ENCODE measurements around the gene UBE2E2.

UBE2E2 gene

DNA sequence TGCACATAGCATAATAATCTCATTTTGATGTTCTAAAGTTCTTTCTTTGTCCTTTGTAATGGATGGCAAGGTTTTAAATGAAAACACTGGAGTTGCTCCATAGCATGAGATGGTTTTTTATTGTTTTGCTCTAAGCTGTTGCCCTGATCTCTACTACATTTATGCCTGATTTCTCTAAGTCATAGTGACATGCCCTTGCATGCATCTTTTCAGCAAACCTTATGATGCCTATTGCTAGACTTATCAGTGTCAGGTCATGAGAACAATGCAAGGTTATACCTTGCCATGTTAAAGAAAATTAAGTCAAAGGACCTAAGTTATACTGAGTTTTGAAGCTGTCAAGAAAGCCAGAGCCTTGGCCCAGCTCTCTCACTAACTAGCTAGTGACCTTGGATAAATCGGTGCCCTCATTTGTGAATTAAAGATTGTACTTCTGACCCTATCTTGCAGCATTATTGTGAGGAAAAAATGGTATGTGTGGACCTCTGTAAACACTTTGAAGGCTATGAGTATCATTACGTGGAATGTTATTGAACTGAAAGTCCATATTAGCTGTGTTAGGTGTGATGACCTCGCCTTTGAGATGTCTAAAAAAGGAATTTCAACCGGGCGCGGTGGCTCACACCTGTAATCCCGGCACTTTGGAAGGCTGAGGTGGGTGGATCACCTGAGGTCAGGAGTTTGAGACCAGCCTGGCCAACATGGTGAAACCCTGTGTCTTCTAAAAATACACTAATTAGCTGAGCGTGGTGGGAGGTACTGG, 346.2 kb downstream of the UBE2E2 start:
- H3K4me1 ChIP-seq (ENCODE audit: control insufficient read depth in 1 of 2, insufficient read depth in 2 of 2, low read length in 2 of 2) = peaks cover 0 to 7% of the 10 kb centered on the region in 2 donors
- H3K9me3 ChIP-seq (ENCODE audit: control insufficient read depth in 1 of 2, low read length in 2 of 2) = no peaks in the 10 kb centered on the region
- H3K4me3 ChIP-seq (ENCODE audit: low read depth in 1 of 2, low read length in 2 of 2) = no peak overlapping the region
- no peaks in the 10 kb centered on the region for H3K36me3 ChIP-seq (ENCODE audit: control insufficient read depth in 1 of 2, insufficient read depth in 2 of 2, low read length in 2 of 2)
- no peaks in the 10 kb centered on the region for H3K27me3 ChIP-seq (ENCODE audit: low read depth, low read length)
- H3K27ac ChIP-seq (ENCODE audit: low read length) = no peak overlapping the region

DNA sequence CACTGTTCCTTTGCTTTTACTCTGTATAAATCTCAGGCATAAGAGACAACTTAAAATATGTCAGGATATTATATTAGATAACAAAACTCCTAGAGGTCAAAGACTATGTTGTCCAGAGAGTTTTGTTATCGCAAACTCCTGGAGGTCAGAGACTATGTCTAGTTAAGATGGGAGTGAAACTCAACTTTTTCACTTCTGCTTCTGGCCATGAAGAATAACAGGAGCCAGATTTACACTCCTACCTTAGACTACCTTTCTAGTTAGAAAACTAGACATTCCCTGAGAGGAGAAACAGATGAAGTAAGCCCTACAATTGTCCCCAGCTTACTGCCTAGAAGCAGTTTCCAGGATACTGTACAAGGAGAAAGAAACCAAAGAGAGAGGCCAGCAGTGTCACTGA, 347.3 kb downstream of the UBE2E2 start:
- no peaks in the 10 kb centered on the region for H3K36me3 ChIP-seq (ENCODE audit: control insufficient read depth in 1 of 2, insufficient read depth in 2 of 2, low read length in 2 of 2)
- H3K4me3 ChIP-seq (ENCODE audit: low read depth in 1 of 2, low read length in 2 of 2) = no peak overlapping the region
- no peak overlapping the region for H3K27ac ChIP-seq (ENCODE audit: low read length)
- peaks cover 0 to 7% of the 10 kb centered on the region in 2 donors for H3K4me1 ChIP-seq (ENCODE audit: control insufficient read depth in 1 of 2, insufficient read depth in 2 of 2, low read length in 2 of 2)
- H3K9me3 ChIP-seq (ENCODE audit: control insufficient read depth in 1 of 2, low read length in 2 of 2) = no peaks in the 10 kb centered on the region
- no peaks in the 10 kb centered on the region for H3K27me3 ChIP-seq (ENCODE audit: low read depth, low read length)

DNA sequence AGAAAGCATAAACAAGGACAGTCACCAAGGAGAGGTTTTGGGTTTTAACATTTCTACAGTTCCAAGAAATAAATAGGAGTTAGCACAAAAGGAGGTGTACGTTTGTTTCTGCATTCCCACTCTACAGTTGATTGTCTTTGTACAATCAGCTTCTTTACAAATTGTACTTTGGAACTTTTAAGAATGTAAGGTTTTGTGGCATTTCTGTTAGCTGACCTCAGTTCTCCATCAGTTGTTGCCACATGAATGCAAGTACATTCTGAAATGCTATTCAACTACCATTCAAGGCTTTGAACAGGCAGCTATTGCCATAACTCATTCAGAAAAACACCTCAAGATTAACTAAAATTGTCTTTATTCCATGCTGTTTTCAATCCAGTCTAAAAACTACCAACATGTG, 349.4 kb downstream of the UBE2E2 start:
- Histone ChIP-seq H3K27ac (ENCODE audit: low read length) (no peak overlapping the region), H3K36me3 (ENCODE audit: control insufficient read depth in 1 of 2, insufficient read depth in 2 of 2, low read length in 2 of 2) (no peaks in the 10 kb centered on the region), H3K27me3 (ENCODE audit: low read depth, low read length) (no peaks in the 10 kb centered on the region), H3K4me3 (ENCODE audit: low read depth in 1 of 2, low read length in 2 of 2) (no peak overlapping the region), H3K4me1 (ENCODE audit: control insufficient read depth in 1 of 2, insufficient read depth in 2 of 2, low read length in 2 of 2) (peaks cover 0 to 7% of the 10 kb centered on the region in 2 donors), H3K9me3 (ENCODE audit: control insufficient read depth in 1 of 2, low read length in 2 of 2) (no peaks in the 10 kb centered on the region)

DNA sequence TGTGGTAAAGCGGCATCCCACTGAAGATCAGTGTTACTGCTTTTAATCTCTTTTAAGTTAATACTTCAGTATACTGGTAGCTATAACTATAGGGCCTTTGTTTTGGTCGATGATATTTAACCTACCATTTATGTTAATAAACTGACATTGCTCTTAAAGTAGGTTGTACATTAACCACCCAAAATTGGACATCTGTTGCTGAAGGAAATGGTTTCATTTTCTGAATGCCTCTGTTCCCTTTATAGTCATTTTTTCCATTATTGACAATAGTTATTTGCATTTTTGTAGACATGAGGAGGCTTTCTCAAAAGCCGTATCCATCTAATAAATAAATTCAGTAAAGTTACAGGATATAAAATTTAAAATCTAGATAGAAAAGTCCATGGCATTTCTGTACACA, 350.2 kb downstream of the UBE2E2 start:
- Histone ChIP-seq H3K27ac (ENCODE audit: low read length) (no peak overlapping the region), H3K36me3 (ENCODE audit: control insufficient read depth in 1 of 2, insufficient read depth in 2 of 2, low read length in 2 of 2) (no peaks in the 10 kb centered on the region), H3K4me3 (ENCODE audit: low read depth in 1 of 2, low read length in 2 of 2) (no peak overlapping the region), H3K27me3 (ENCODE audit: low read depth, low read length) (no peaks in the 10 kb centered on the region), H3K9me3 (ENCODE audit: control insufficient read depth in 1 of 2, low read length in 2 of 2) (no peaks in the 10 kb centered on the region), H3K4me1 (ENCODE audit: control insufficient read depth in 1 of 2, insufficient read depth in 2 of 2, low read length in 2 of 2) (peaks cover 0 to 7% of the 10 kb centered on the region in 2 donors)

DNA sequence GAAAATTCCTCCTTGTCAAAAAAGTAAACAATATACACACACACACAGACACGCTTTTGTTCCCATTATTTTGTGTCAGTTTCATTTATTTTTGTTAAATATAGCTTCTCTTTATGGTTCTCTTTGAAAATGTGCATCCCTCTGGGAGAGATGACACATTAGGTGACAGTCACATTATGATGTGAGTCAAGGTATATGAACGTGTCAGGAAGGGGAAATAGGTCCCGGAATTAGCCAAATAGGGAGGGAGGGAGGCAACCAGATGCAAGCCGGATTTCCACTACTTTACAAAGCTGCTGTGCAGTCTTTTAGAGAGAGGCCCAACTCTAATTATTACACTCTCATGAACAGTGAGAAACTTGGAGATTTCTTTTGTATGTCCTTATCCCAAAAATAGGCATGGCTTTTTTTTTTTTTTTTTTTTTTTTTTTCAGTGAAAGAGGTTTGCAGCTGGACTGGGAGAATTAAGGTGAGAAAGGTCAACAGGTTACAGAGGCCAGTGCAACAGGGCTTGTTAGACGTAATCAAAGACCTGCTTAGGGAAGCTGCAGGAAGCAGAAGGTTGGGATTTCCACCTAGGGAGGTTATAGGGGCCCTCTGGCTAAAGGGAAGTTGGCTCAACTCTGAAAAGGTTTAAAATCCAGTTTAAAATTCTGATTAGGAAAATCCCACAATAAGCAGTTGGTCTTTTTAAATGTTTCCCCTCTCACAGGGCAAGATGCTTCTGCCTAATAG, 362.1 kb downstream of the UBE2E2 start:
- Histone ChIP-seq H3K9me3 (ENCODE audit: control insufficient read depth in 1 of 2, low read length in 2 of 2) (no peaks in the 10 kb centered on the region), H3K4me3 (ENCODE audit: low read depth in 1 of 2, low read length in 2 of 2) (no peak overlapping the region), H3K4me1 (ENCODE audit: control insufficient read depth in 1 of 2, insufficient read depth in 2 of 2, low read length in 2 of 2) (no peaks in the 10 kb centered on the region), H3K36me3 (ENCODE audit: control insufficient read depth in 1 of 2, insufficient read depth in 2 of 2, low read length in 2 of 2) (no peaks in the 10 kb centered on the region), H3K27me3 (ENCODE audit: low read depth, low read length) (no peaks in the 10 kb centered on the region), H3K27ac (ENCODE audit: low read length) (no peak overlapping the region)

DNA sequence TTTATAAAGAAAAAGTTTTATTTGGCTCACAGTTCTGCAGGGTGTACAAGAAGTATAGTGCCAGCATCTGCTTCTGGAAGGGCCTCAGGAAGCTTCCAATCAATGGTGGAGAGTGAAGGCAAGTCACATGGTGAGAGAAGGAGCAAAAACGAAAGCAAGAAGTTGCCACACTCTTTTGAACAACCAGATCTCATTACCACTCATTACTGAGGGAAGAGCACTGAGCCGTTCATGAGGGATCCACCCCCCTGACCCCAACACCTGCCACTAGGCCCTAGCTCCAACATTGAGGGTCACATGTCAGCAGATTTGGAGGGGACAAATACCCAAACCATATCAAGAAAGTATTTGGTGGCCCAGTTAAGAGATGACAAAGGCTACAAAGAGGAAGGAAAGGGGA, 363.4 kb downstream of the UBE2E2 start:
- Histone ChIP-seq H3K4me3 (ENCODE audit: low read depth in 1 of 2, low read length in 2 of 2) (no peak overlapping the region), H3K36me3 (ENCODE audit: control insufficient read depth in 1 of 2, insufficient read depth in 2 of 2, low read length in 2 of 2) (no peaks in the 10 kb centered on the region), H3K27me3 (ENCODE audit: low read depth, low read length) (no peaks in the 10 kb centered on the region), H3K4me1 (ENCODE audit: control insufficient read depth in 1 of 2, insufficient read depth in 2 of 2, low read length in 2 of 2) (no peaks in the 10 kb centered on the region), H3K9me3 (ENCODE audit: control insufficient read depth in 1 of 2, low read length in 2 of 2) (no peaks in the 10 kb centered on the region), H3K27ac (ENCODE audit: low read length) (no peak overlapping the region)

DNA sequence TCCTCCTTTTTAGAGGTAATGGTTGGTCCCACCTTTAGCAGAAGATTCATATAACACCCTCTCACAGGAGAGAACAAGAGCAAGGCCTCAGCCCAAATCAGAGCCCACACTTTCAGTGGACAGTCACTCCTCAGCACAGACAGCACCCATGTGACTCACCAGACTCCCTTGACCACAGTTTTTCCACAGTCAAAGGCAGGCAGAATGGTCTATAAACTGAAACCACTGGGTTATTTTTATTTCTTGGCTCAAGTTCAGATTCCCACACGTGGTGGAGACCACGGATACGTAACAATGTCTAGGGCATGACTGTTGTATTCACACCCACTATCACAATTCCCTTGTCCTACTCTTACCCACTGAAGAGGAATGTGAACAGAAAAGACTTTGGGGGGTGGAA, 364.8 kb downstream of the UBE2E2 start:
- no peaks in the 10 kb centered on the region for H3K27me3 ChIP-seq (ENCODE audit: low read depth, low read length)
- no peaks in the 10 kb centered on the region for H3K9me3 ChIP-seq (ENCODE audit: control insufficient read depth in 1 of 2, low read length in 2 of 2)
- no peaks in the 10 kb centered on the region for H3K4me1 ChIP-seq (ENCODE audit: control insufficient read depth in 1 of 2, insufficient read depth in 2 of 2, low read length in 2 of 2)
- no peaks in the 10 kb centered on the region for H3K36me3 ChIP-seq (ENCODE audit: control insufficient read depth in 1 of 2, insufficient read depth in 2 of 2, low read length in 2 of 2)
- H3K27ac ChIP-seq (ENCODE audit: low read length) = no peak overlapping the region
- H3K4me3 ChIP-seq (ENCODE audit: low read depth in 1 of 2, low read length in 2 of 2) = no peak overlapping the region

DNA sequence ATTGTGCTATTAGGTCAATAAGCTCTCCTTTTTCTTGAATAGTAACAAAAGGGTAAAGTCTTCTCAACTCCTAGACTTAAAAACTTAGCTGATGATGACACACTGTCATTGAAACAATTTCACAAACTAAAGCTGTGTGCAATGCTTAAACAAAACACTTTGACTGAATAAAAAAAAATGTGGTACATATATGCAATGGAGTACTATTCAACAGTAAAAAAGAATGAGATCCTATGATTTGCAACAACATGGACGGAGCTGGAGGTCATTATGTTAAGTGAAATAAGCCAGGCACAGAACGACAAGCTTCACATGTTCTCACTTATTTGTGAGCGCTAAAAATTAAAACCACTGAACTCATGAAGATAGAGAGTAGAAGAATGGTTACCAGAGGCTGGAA, 370.7 kb downstream of the UBE2E2 start:
- no peaks in the 10 kb centered on the region for H3K36me3 ChIP-seq (ENCODE audit: control insufficient read depth in 1 of 2, insufficient read depth in 2 of 2, low read length in 2 of 2)
- H3K27me3 ChIP-seq (ENCODE audit: low read depth, low read length) = no peaks in the 10 kb centered on the region
- no peak overlapping the region for H3K27ac ChIP-seq (ENCODE audit: low read length)
- H3K4me1 ChIP-seq (ENCODE audit: control insufficient read depth in 1 of 2, insufficient read depth in 2 of 2, low read length in 2 of 2) = no peaks in the 10 kb centered on the region
- peaks cover 0 to 7% of the 10 kb centered on the region in 2 donors for H3K9me3 ChIP-seq (ENCODE audit: control insufficient read depth in 1 of 2, low read length in 2 of 2)
- no peak overlapping the region for H3K4me3 ChIP-seq (ENCODE audit: low read depth in 1 of 2, low read length in 2 of 2)

DNA sequence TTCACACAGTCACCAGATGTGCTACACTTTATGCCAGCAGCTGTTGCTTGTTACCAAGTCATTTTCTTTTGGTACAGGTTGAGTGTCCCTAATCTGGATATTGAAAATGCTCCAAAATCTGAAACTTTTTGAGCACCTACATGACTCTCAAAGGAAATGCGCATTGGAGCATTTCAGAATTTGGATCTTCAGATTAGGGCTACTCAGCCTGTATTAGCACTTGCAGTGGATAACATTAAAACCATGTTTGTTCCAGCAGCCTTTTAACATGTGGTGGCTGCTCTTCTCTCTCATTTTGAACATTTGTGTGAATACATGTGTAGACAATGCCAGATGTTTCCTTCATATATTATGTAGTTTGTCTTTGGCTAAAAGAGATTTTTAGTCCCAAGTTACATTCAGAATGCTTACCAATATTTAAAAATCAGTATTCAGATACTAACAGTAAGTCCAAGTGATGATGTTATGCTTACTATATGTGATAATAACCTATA, 371.7 kb downstream of the UBE2E2 start:
- H3K9me3 ChIP-seq (ENCODE audit: control insufficient read depth in 1 of 2, low read length in 2 of 2) = peaks cover 0 to 7% of the 10 kb centered on the region in 2 donors
- H3K27ac ChIP-seq (ENCODE audit: low read length) = no peak overlapping the region
- H3K36me3 ChIP-seq (ENCODE audit: control insufficient read depth in 1 of 2, insufficient read depth in 2 of 2, low read length in 2 of 2) = no peaks in the 10 kb centered on the region
- no peaks in the 10 kb centered on the region for H3K27me3 ChIP-seq (ENCODE audit: low read depth, low read length)
- no peaks in the 10 kb centered on the region for H3K4me1 ChIP-seq (ENCODE audit: control insufficient read depth in 1 of 2, insufficient read depth in 2 of 2, low read length in 2 of 2)
- no peak overlapping the region for H3K4me3 ChIP-seq (ENCODE audit: low read depth in 1 of 2, low read length in 2 of 2)

DNA sequence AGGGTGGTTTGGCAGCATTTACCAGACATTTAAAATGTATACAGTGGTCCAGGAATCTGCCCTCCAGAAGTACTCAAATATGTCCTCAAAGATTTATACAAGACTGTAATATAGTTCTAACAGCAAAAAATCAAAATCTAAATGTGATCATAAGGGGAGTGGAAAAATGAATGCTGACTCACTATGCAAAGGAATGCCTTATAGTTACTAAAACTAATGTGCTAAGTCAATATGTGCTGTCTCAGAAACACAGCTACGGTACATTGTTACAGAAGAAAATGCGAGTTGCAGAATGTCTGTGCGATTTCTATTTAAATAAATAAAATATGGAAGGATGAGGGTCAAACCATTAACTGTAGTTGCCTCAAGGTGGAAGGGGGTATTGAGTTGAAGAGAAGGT, 372.6 kb downstream of the UBE2E2 start:
- peaks cover 0 to 7% of the 10 kb centered on the region in 2 donors for H3K9me3 ChIP-seq (ENCODE audit: control insufficient read depth in 1 of 2, low read length in 2 of 2)
- H3K4me1 ChIP-seq (ENCODE audit: control insufficient read depth in 1 of 2, insufficient read depth in 2 of 2, low read length in 2 of 2) = no peaks in the 10 kb centered on the region
- H3K36me3 ChIP-seq (ENCODE audit: control insufficient read depth in 1 of 2, insufficient read depth in 2 of 2, low read length in 2 of 2) = no peaks in the 10 kb centered on the region
- H3K27ac ChIP-seq (ENCODE audit: low read length) = no peak overlapping the region
- H3K4me3 ChIP-seq (ENCODE audit: low read depth in 1 of 2, low read length in 2 of 2) = no peak overlapping the region
- H3K27me3 ChIP-seq (ENCODE audit: low read depth, low read length) = no peaks in the 10 kb centered on the region

DNA sequence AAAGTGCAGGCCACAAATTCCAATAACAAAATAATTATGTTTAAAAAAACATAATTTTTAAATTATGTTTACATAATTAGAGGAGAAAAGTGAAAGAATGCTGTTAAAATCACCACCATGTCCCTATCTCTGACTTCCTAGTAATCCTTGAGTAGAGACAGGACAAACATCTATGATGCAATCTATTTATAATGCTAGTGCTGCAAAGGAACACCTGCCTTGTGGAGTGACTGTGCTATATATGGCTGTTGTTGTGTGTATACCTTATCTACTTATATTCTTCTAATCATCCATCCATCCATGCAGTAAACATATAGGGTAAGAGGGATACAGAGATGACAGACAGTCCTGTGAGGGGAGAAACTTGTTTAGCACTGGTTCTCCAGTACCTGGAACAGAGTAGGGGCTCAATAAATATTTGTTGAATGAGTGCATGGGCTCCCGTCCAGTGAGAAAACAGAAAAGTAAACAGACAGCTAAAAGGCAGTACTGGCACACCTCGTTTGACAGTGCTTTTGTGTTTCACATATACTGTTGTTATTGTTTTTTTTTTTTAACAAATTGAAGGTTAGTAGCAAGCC, 373.3 kb downstream of the UBE2E2 start:
- H3K4me1 ChIP-seq (ENCODE audit: control insufficient read depth in 1 of 2, insufficient read depth in 2 of 2, low read length in 2 of 2) = no peaks in the 10 kb centered on the region
- H3K4me3 ChIP-seq (ENCODE audit: low read depth in 1 of 2, low read length in 2 of 2) = no peak overlapping the region
- no peaks in the 10 kb centered on the region for H3K36me3 ChIP-seq (ENCODE audit: control insufficient read depth in 1 of 2, insufficient read depth in 2 of 2, low read length in 2 of 2)
- no peaks in the 10 kb centered on the region for H3K27me3 ChIP-seq (ENCODE audit: low read depth, low read length)
- H3K9me3 ChIP-seq (ENCODE audit: control insufficient read depth in 1 of 2, low read length in 2 of 2) = peaks cover 0 to 7% of the 10 kb centered on the region in 2 donors
- no peak overlapping the region for H3K27ac ChIP-seq (ENCODE audit: low read length)
